ENCODE results near the gene ROBO2.

The ROBO2 gene

GRCh38 chr3:77571971-77572715, 532.2 kb downstream of the ROBO2 start:
- no peak overlapping the region for H3K4me3 ChIP-seq (ENCODE audit: low read length)
- no peak for DNase-seq (ENCODE audit: low read depth, low spot score)

GRCh38 chr3:77577264-77577663, 537.4 kb downstream of the ROBO2 start:
- no peak for DNase-seq (ENCODE audit: low read depth, low spot score)
- H3K4me3 ChIP-seq (ENCODE audit: low read length): no peak overlapping the region

GRCh38 chr3:77586216-77586615, 546.3 kb downstream of the ROBO2 start:
- no peak overlapping the region for H3K4me3 ChIP-seq (ENCODE audit: low read length)
- DNase-seq (ENCODE audit: low read depth, low spot score): no peak

- no peak for DNase-seq (ENCODE audit: low read depth, low spot score)
- H3K4me3 ChIP-seq (ENCODE audit: low read length): no peak overlapping the region
These were observed 549.0 kb downstream of the ROBO2 start for GRCh38 chr3:77588863-77589262.

- no peak for DNase-seq (ENCODE audit: low read depth, low spot score)
- no peak overlapping the region for H3K4me3 ChIP-seq (ENCODE audit: low read length)
These were observed 550.3 kb downstream of the ROBO2 start for GRCh38 chr3:77590191-77590590.

GRCh38 chr3:77595371-77595870, 555.5 kb downstream of the ROBO2 start:
- DNase-seq (ENCODE audit: low read depth, low spot score): no peak
- no peak overlapping the region for H3K4me3 ChIP-seq (ENCODE audit: low read length)

GRCh38 chr3:77599948-77600347, 560.0 kb downstream of the ROBO2 start:
- DNase-seq (ENCODE audit: low read depth, low spot score): no peak
- no peak overlapping the region for H3K4me3 ChIP-seq (ENCODE audit: low read length)

GRCh38 chr3:77601823-77602415, 562.0 kb downstream of the ROBO2 start:
- no peak for DNase-seq (ENCODE audit: low read depth, low spot score)

GRCh38 chr3:77602722-77603121, 562.8 kb downstream of the ROBO2 start:
- DNase-seq (ENCODE audit: low read depth, low spot score): no peak
- no peak overlapping the region for H3K4me3 ChIP-seq (ENCODE audit: low read length)

More at GRCh38 chr3:77601823-77602415, 562.0 kb downstream of the ROBO2 start:
- H3K4me3 ChIP-seq (ENCODE audit: low read length): no peak overlapping the region

GRCh38 chr3:77605308-77605707, 565.4 kb downstream of the ROBO2 start:
- no peak overlapping the region for H3K4me3 ChIP-seq (ENCODE audit: low read length)
- no peak for DNase-seq (ENCODE audit: low read depth, low spot score)

GRCh38 chr3:77605865-77606264, 566.0 kb downstream of the ROBO2 start:
- DNase-seq (ENCODE audit: low read depth, low spot score): no peak

GRCh38 chr3:77606372-77606771, 566.5 kb downstream of the ROBO2 start:
- no peak overlapping the region for H3K4me3 ChIP-seq (ENCODE audit: low read length)
- no peak for DNase-seq (ENCODE audit: low read depth, low spot score)

More at GRCh38 chr3:77605865-77606264, 566.0 kb downstream of the ROBO2 start:
- no peak overlapping the region for H3K4me3 ChIP-seq (ENCODE audit: low read length)

GRCh38 chr3:77618686-77619085, 578.8 kb downstream of the ROBO2 start:
- no peak for DNase-seq (ENCODE audit: low read depth, low spot score)
- H3K4me3 ChIP-seq (ENCODE audit: low read length): no peak overlapping the region

- DNase-seq (ENCODE audit: low read depth, low spot score): no peak
These were observed 580.1 kb downstream of the ROBO2 start for GRCh38 chr3:77620009-77620408.

GRCh38 chr3:77623500-77623899, 583.6 kb downstream of the ROBO2 start:
- no peak for DNase-seq (ENCODE audit: low read depth, low spot score)
- H3K4me3 ChIP-seq (ENCODE audit: low read length): no peak overlapping the region

More at GRCh38 chr3:77620009-77620408, 580.1 kb downstream of the ROBO2 start:
- no peak overlapping the region for H3K4me3 ChIP-seq (ENCODE audit: low read length)

- DNase-seq (ENCODE audit: low read depth, low spot score): no peak
- no peak overlapping the region for H3K4me3 ChIP-seq (ENCODE audit: low read length)
These were observed 586.3 kb downstream of the ROBO2 start for GRCh38 chr3:77626157-77626556.

- H3K4me3 ChIP-seq (ENCODE audit: low read length): no peak overlapping the region
- no peak for DNase-seq (ENCODE audit: low read depth, low spot score)
These were observed 608.3 kb downstream of the ROBO2 start for GRCh38 chr3:77648214-77648613.

GRCh38 chr3:77648664-77649063, 608.8 kb downstream of the ROBO2 start:
- no peak for DNase-seq (ENCODE audit: low read depth, low spot score)
- H3K4me3 ChIP-seq (ENCODE audit: low read length): no peak overlapping the region

GRCh38 chr3:77652624-77653023, 612.7 kb downstream of the ROBO2 start:
- no peak overlapping the region for H3K4me3 ChIP-seq (ENCODE audit: low read length)
- no peak for DNase-seq (ENCODE audit: low read depth, low spot score)

GRCh38 chr3:77655396-77655795, 615.5 kb downstream of the ROBO2 start:
- no peak overlapping the region for H3K4me3 ChIP-seq (ENCODE audit: low read length)
- DNase-seq (ENCODE audit: low read depth, low spot score): no peak

- H3K4me3 ChIP-seq (ENCODE audit: low read length): no peak overlapping the region
- DNase-seq (ENCODE audit: low read depth, low spot score): no peak
These were observed 620.8 kb downstream of the ROBO2 start for GRCh38 chr3:77660718-77661117.
